ENCODE data around the gene SLC25A12. TPM values are rescaled to one million over a fixed set of nuclear protein-coding genes. Genes with fewer than 3 reads are reported as not detected.

Gene SLC25A12
- total and polyA plus RNA-seq, 9 of the 15 experiments (the other 6 are each of a cell fraction or from before 2014, with no cell fraction given) = 13.5 to 36.5 (median 21.7) TPM

GRCh38 chr2:171939743-171940071 lies 45.7 kb upstream of the SLC25A12 start (continued):
- TF ChIP-seq MNT (conservative IDR thresholded peaks at IDR 0.05) = no peak

- no peak for DNase-seq (ENCODE audit: extremely low read depth in 1 of 4, low spot score in 3 of 4)
- H3K9ac ChIP-seq (ENCODE audit: insufficient read depth in 1 of 2, low read depth in 2 of 2, low read length in 2 of 2) = no peak overlapping the region
- no peaks in the 10 kb centered on the region for H3K9me1 ChIP-seq (ENCODE audit: control insufficient read depth, insufficient read depth, low read length)
- peaks cover 31% of the 10 kb centered on the region for H3K36me3 ChIP-seq (ENCODE audit: control insufficient read depth, insufficient read depth, low read length)
- ChIA-PET CTCF (ENCODE audit: low intra/inter-chr PET ratio) (no interaction called here), POLR2A (interaction anchor here (0.6 to 9.1 kb wide), 4 partner anchors 11 to 207 kb away, joined by 3 to 62 read pairs (median 4); partner anchors contain the start of gene HAT1)
- peaks cover 95% of the 10 kb centered on the region for H3K79me2 ChIP-seq (ENCODE audit: control insufficient read depth, insufficient read depth, low read length)
- intact Hi-C loops (cut with micrococcal nuclease) (no loop called here), in situ Hi-C loops (cut with MboI) (no loop called here)
- no peak overlapping the region for H3K27ac ChIP-seq (ENCODE audit: extremely low read depth, low read depth, low read length)
- ATAC-seq = no peak
- H3K4me2 ChIP-seq (ENCODE audit: insufficient read depth, low read length) = no peak overlapping the region
- WGBS (ENCODE audit: insufficient coverage, low coverage, missing lambda C conversion rate) = 91% methylated on average over 9 of the region's 9 CpGs
- no peak overlapping the region for H2AFZ ChIP-seq (ENCODE audit: low read depth, low read length)
- no peaks in the 10 kb centered on the region; the same call in 1 of the 2 replicates for H4K20me1 ChIP-seq (replicated peaks; ENCODE audit: control insufficient read depth, insufficient read depth, low read length)
- BruUV-seq (replicated peaks) = no TSS peak
- no peaks in the 10 kb centered on the region for H3K27me3 ChIP-seq (ENCODE audit: control insufficient read depth in 2 of 2, insufficient read depth in 2 of 2, low read length in 2 of 2)
- FAIRE-seq = no peak
- H3K4me1 ChIP-seq (replicated peaks in 1 of 2; ENCODE audit: control insufficient read depth in 2 of 2, insufficient read depth in 2 of 2, low read length in 2 of 2) = no peaks in the 10 kb centered on the region
- H3K9me3 ChIP-seq (replicated peaks; ENCODE audit: control insufficient read depth, insufficient read depth, low read depth, low read length) = no peaks in the 10 kb centered on the region
- H3K4me3 ChIP-seq = no peak overlapping the region
- no peak for TF ChIP-seq FOXA3 (CRISPR knock-in tag; conservative IDR thresholded peaks at IDR 0.05 in 1 of 2, IDR thresholded peaks at IDR 0.05 in 1 of 2)
- TF ChIP-seq HDAC1 (IDR thresholded peaks at IDR 0.05) = no peak
- TF ChIP-seq DIDO1 (tag; IDR thresholded peaks at IDR 0.05; ENCODE audit: low read depth) = no peak
- no peak for TF ChIP-seq ZKSCAN1 (IDR thresholded peaks at IDR 0.05; ENCODE audit: low read depth, low read length)
- no peak for TF ChIP-seq ZNF277 (CRISPR knock-in tag; IDR thresholded peaks at IDR 0.05; ENCODE audit: borderline replicate concordance)
- no peak for TF ChIP-seq RB1 (IDR thresholded peaks at IDR 0.05; ENCODE audit: low read depth)
- no peak for TF ChIP-seq RBM22 (IDR thresholded peaks at IDR 0.05; ENCODE audit: low read depth, low read length, poor library complexity, severe bottlenecking)
- no peak for TF ChIP-seq CHCHD3 (CRISPR knock-in tag; IDR thresholded peaks at IDR 0.05)
- no peak for TF ChIP-seq HMG20B (CRISPR knock-in tag; IDR thresholded peaks at IDR 0.05)
- TF ChIP-seq ARID1B (IDR thresholded peaks at IDR 0.05) = no peak
- no peak for TF ChIP-seq ZC3H8 (IDR thresholded peaks at IDR 0.05)
- TF ChIP-seq SRSF7 (optimal IDR thresholded peaks at IDR 0.05; ENCODE audit: low read depth, low read length) = no peak
Measured at GRCh38 chr2:171939058-171939742, 45.2 kb upstream of the SLC25A12 start.

Data from K562 (cell line).